Lung (tissue), 11 donors: Measurements from ENCODE around the gene GPR89B. TPM values are rescaled to one million over a fixed set of nuclear protein-coding genes. Genes with fewer than 3 reads are reported as not detected.
"Not testable (repeated sequence)": the region's sequence is repeated elsewhere in the genome, so short reads cannot be mapped to it uniquely, and the experiment has no call there.

ENCODE experiments used
- ATAC-seq: fragments of 200-7000 bp; cut with Tn5 transposase; one replicate; pipeline ENCODE4 v1.9.1; 2020; ENCODE audit warnings: moderate number of reproducible peaks; ENCODE audit not compliant: insufficient read depth, low FRiP score
- DNase-seq, 3 donors: peaks; one replicate each; pipeline ENCODE4 v3.0.0-alpha.2; 2013 to 2017
- H3K27ac ChIP-seq, 2 donors: one replicate each; pipeline ENCODE4 v1.5.1; 2013; ENCODE audit warnings: mild to moderate bottlenecking in 2 of 2, moderate library complexity in 2 of 2, control low read depth in 1 of 2, inconsistent platforms in 1 of 2, low read depth in 1 of 2, low read length in 1 of 2
- H3K27me3 ChIP-seq, 3 donors: one replicate each; pipeline ENCODE4 v1.5.1; 2013; ENCODE audit warnings: low read length in 2 of 3; ENCODE audit not compliant: control insufficient read depth in 3 of 3, insufficient read depth in 3 of 3
- H3K36me3 ChIP-seq, 4 donors: one replicate each; pipeline ENCODE4 v1.5.1; 2013; ENCODE audit warnings: low read length in 4 of 4, mild to moderate bottlenecking in 1 of 4, moderate library complexity in 1 of 4; ENCODE audit not compliant: control insufficient read depth in 4 of 4, insufficient read depth in 4 of 4
- H3K4me1 ChIP-seq, 5 donors: one replicate each; pipeline ENCODE4 v1.5.1; 2013; ENCODE audit warnings: low read length in 5 of 5, mild to moderate bottlenecking in 2 of 5, moderate library complexity in 1 of 5; ENCODE audit not compliant: control insufficient read depth in 5 of 5, insufficient read depth in 5 of 5
- H3K4me3 ChIP-seq: one replicate; pipeline ENCODE4 v1.5.1; 2013; ENCODE audit warnings: mild to moderate bottlenecking, control low read depth, moderate library complexity
- H3K9ac ChIP-seq, 2 donors: one replicate each; pipeline ENCODE4 v1.5.1; 2013; ENCODE audit warnings: low read length in 2 of 2, control low read depth in 1 of 2; ENCODE audit not compliant: insufficient read depth in 1 of 2
- H3K9me3 ChIP-seq, 4 donors: one replicate each; pipeline ENCODE4 v1.5.1; 2013; ENCODE audit warnings: low read length in 3 of 4, mild to moderate bottlenecking in 1 of 4, moderate library complexity in 1 of 4; ENCODE audit not compliant: control insufficient read depth in 4 of 4, insufficient read depth in 3 of 4
- WGBS, 2 donors: extraction: QIAGEN DNeasy Blood & Tissue Kit; methylation state at CpG; one replicate each; pipeline ENCODE4 v1.1.7; 2013; 5-methylcytosine and 5-hydroxymethylcytosine counted together
- polyA plus RNA-seq, 2 donors: library from polyadenylated mRNA; stranded (reverse); fragments of 200-250 nt; gene quantifications; one replicate each; pipeline ENCODE4 v1.2.1, GENCODE V29; 2013
- small RNA-seq: library from RNA; depleted of rRNA; stranded (forward); fragments of <200 nt; gene quantifications from one replicate; pipeline ENCODE3, GENCODE V24; 2014; ENCODE audit warnings: low replicate concordance
- total RNA-seq, 2 donors: library from RNA; depleted of rRNA in 1 of 2; stranded (reverse); fragments of >200 nt in 1 of 2; gene quantifications; one replicate each; pipeline ENCODE4 v1.2.1, GENCODE V29; 2014 to 2021
- donor health status: Bipolar disorder and iron deficiency.
- donor health status: healthy.
- donor health status: DM: yes; HTN: yes; CAD: no.

The GPR89B gene
- total and polyA plus RNA-seq, 4 donors, result 7.7 to 40.0 (median 10.3) TPM

DNA sequence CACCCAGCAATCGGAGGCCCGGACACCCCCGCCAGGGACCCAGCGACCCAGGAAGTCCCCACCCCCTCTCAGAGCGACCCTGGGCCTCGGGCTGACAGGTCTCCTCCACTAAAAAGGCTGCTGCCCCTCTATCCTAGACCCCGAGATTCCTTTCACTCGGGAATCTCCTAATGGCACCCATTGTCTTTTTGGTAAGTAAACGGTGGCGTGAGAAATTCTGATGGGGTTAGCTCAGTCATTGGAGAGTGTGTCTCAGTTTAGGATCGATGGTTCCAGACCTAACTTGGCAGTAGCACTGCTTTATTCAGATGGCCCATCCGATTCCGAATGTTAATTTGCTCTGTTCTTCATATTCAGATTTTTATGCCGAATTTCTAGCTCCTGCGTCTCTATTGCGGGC is 104.9 kb downstream of the GPR89B start:
- not testable (repeated sequence) for H3K4me1 ChIP-seq, H3K27me3 ChIP-seq, H3K27ac ChIP-seq, H3K36me3 ChIP-seq, ATAC-seq, DNase-seq, H3K9me3 ChIP-seq, H3K9ac ChIP-seq, H3K4me3 ChIP-seq
- 6 to 8% methylated on average over 10 to 12 of the region's 16 CpGs for WGBS, 2 donors

DNA sequence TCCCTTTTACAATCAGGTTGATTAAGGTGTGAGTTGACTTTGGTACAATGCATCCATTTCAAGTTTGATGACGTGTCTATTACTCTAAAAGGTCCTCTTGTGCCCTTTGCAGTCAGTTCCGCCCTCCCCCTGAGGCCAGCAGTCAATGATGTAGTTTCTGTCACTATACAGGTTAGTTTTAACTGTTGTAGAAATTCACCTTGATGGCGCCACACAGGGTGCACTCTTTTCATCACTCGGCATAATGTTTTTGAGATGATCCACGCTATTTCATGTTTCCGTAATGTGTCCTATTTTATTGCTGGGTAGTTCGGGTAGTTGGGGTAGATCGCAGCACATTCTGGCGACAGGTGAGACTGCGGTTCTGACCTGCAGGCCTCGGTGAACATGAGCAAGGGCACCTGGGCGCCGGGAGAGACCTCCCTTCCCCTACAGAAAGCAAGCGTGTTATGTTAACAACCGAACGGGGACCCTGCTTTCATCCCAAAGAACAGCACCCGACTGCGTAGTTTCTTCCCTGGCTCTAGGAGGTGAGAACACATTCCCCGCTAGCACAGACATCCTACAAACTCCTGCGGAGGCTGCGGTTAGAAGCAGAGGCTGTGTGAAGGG is 109.7 kb downstream of the GPR89B start:
- ATAC-seq, H3K4me3 ChIP-seq, H3K4me1 ChIP-seq, H3K36me3 ChIP-seq, DNase-seq, H3K9ac ChIP-seq, H3K9me3 ChIP-seq, H3K27me3 ChIP-seq: not testable (repeated sequence)
- WGBS, 2 donors, result 7 to 11% methylated on average over 4 to 5 of the region's 21 CpGs
- H3K27ac ChIP-seq, result peak overlapping the region in 1 of 2 donors; percentile 75

DNA sequence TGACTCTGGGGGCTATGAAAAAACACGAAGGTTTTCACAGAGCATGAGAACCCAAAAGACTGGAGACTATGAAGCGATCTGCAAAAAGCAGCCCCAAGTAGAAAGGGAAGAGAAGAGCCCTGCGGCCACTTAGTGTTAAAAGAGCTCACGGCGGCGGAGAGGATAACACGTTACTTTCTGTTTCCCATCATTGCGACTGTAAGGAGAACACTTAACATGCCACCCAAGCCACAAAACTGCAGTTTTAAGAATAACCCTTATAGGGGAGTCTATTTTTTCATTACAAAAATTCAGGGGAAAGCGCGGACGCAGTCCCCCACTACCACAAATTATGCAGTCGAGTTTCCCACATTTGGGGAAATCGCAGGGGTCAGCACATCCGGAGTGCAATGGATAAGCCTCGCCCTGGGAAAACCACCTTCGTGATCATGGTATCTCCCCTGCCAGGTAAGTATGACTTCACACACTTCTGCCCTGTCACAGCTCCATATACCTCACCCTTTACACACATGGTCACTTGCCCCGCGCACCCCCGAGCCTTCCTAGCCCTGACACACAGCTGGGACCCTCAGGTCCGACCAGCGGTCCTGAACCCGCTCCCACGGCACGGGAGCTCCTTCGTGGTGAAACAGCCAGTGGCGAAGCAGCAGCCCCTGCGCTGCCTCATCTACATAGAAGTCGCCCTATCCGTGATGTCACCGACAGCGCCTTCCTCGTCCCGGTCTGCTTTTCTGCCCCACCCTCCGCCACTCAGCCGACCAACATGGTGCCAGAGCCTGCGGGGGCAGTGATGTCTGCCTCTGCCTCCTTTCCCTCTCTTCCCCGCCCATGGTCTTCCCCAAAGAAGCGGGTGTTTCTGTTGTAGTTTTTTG is 110.5 kb downstream of the GPR89B start:
- not testable (repeated sequence) for H3K27me3 ChIP-seq, H3K4me1 ChIP-seq, H3K4me3 ChIP-seq, H3K9me3 ChIP-seq, H3K36me3 ChIP-seq
- H3K9ac ChIP-seq, result peak overlapping the region in 1 of 2 donors; percentile 80
- H3K27ac ChIP-seq, result peak overlapping the region; percentile 50 to 75
- DNase-seq (peak; percentile 61 to 92 (median 90)), ATAC-seq (peak; percentile 91)
- 0% methylated on average over 19 of the region's 38 CpGs for WGBS, 2 donors

Small RNA genes within 50 kb of the gene (small RNA-seq; reads per million reads assigned to genes)
- not detected for gene RNU1-129P
- gene RNVU1-7, result 14.2 reads per million, percentile 96 among the genes with 10 or more reads in this experiment

Other genes with a start within 250 kb of the GPR89B start
- gene GJA5, start 167.8 kb upstream of the GPR89B start, total RNA-seq, result 10 to 100 TPM; 25.9 to 38.3 TPM
- 10 to 100 TPM in 1 of 2 donors, 1 to 10 TPM in 1; 7.7 to 11.1 TPM for gene GJA5, start 167.8 kb upstream of the GPR89B start, polyA plus RNA-seq
- not detected for gene GJA8, start 25.6 kb upstream of the GPR89B start, total RNA-seq
- gene GJA8, start 25.6 kb upstream of the GPR89B start, polyA plus RNA-seq, result not detected
- gene NBPF11, start 223.9 kb downstream of the GPR89B start, total RNA-seq, result 10 to 100 TPM; 10.3 to 16.1 TPM
- gene NBPF11, start 223.9 kb downstream of the GPR89B start, polyA plus RNA-seq, result 1 to 10 TPM; 4.4 to 6.3 TPM